Vagina (tissue), 2 donors: ENCODE measurements around the gene TMEM63B.

Experiments
- CTCF ChIP-seq, 3 experiments: fragments of 450-650 bp in 2 of 3; fragments of 200-600 bp in 1 of 3; sonication (generic) in 1 of 3; IDR thresholded peaks; one replicate each; pipeline ENCODE4 v1.5.1; 2017 to 2019; ENCODE audit warnings: antibody characterized with exemption in 3 of 3, mild to moderate bottlenecking in 2 of 3, moderate library complexity in 2 of 3
- POLR2A ChIP-seq, 2 donors: fragments of 450-650 bp; IDR thresholded peaks; one replicate each; pipeline ENCODE4 v1.6.1; 2017; ENCODE audit warnings: antibody characterized with exemption in 2 of 2, mild to moderate bottlenecking in 2 of 2, moderate library complexity in 2 of 2
- POLR2AphosphoS5 ChIP-seq, 2 donors: sonication (generic); formaldehyde crosslinking; IDR thresholded peaks; one replicate each; pipeline ENCODE4 v1.9.0; 2017; ENCODE audit warnings: antibody characterized with exemption in 2 of 2, mild to moderate bottlenecking in 2 of 2, low read depth in 1 of 2; ENCODE audit not compliant: insufficient read depth in 1 of 2

GRCh38 chr6:44199883-44200282, 72.5 kb downstream of the TMEM63B start:
- TF ChIP-seq CTCF (IDR thresholded peaks at IDR 0.05) = no peak
- no peak for TF ChIP-seq POLR2A (IDR thresholded peaks at IDR 0.05)
- TF ChIP-seq POLR2AphosphoS5 (IDR thresholded peaks at IDR 0.05; ENCODE audit: insufficient read depth in 1 of 2, low read depth in 1 of 2) = no peak
